Measurements from ENCODE around the gene MTMR11. TPM values are rescaled to one million over a fixed set of nuclear protein-coding genes. Genes with fewer than 3 reads are reported as not detected.
A peak's percentile ranks its signal among the peaks of the same experiment; 100 is the strongest.

The MTMR11 gene, protein sequence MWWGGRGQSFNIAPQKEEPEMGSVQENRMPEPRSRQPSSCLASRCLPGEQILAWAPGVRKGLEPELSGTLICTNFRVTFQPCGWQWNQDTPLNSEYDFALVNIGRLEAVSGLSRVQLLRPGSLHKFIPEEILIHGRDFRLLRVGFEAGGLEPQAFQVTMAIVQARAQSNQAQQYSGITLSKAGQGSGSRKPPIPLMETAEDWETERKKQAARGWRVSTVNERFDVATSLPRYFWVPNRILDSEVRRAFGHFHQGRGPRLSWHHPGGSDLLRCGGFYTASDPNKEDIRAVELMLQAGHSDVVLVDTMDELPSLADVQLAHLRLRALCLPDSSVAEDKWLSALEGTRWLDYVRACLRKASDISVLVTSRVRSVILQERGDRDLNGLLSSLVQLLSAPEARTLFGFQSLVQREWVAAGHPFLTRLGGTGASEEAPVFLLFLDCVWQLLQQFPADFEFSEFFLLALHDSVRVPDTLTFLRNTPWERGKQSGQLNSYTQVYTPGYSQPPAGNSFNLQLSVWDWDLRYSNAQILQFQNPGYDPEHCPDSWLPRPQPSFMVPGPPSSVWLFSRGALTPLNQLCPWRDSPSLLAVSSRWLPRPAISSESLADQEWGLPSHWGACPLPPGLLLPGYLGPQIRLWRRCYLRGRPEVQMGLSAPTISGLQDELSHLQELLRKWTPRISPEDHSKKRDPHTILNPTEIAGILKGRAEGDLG
- 1 to 10 TPM; 1.7 to 2.2 TPM for total RNA-seq

DNA sequence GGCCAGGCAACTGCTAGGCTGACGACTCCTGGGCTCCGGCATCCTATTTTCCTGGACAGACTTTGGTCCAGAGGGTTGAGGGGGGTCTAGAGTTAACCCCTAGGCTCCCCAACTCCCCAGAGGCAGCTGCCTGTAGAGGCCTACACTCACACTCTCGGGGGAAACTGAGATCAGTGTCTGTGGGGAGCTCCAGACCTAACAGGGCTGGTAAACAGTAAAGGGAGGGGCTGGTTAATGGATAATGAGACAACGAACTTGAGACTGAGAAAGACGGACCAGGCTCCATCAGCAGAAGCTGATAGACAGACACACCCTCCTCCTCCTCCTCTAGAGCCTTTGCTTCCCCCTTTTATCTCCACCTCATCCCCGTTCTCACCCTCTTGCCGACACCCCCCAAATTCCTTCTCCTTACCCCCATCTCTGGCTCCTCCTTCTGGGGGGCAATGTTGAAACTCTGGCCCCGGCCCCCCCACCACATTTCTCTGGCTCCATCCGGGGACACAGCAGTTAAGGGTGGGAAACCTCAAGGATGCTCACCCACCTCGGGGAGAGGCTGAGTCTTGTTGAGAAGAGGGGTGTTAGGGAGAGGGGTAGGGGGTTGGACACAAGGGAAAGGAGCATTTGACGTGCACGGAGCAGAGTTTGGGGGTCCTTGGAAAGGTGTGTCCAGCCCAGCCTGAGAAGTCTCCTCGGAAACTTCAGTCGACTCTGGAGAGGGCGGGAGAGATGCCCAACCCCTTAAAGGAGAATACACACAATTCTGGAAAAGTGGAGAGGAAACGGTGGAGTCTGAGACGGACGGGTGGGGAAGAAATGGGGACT is at the start of gene MTMR11:
Gene MTMR11, minus strand, starts transcription at position 710 of the 822 bp plus-strand sequence. Its CDS starts 232 bp downstream, at position 478.
- Mint-ChIP-seq H3K36me3 (no peaks in the 10 kb centered on the region), H3K4me3 (no peak within 1 kb of the TSS), H3K27me3 (no peaks in the 10 kb centered on the region), H3K9me3 (no peaks in the 10 kb centered on the region), H3K4me1 (ENCODE audit: low read depth) (peaks cover 37% of the 10 kb centered on the region), H3K27ac (peak within 1 kb of the TSS; percentile 25)
- POLR2A ChIA-PET: interaction anchor here (1.1 to 1.3 kb wide), 2 partner anchors 8 to 52 kb away, joined by 3 read pairs; no protein-coding TSS in a partner anchor
- CTCF ChIA-PET: no interaction called here
- DNase-seq: no peak
- intact Hi-C loops (cut with micrococcal nuclease): loop anchor here (5.0 kb wide), 1 partner anchor 76 kb away; the partner anchor contains the start of gene OTUD7B

DNA sequence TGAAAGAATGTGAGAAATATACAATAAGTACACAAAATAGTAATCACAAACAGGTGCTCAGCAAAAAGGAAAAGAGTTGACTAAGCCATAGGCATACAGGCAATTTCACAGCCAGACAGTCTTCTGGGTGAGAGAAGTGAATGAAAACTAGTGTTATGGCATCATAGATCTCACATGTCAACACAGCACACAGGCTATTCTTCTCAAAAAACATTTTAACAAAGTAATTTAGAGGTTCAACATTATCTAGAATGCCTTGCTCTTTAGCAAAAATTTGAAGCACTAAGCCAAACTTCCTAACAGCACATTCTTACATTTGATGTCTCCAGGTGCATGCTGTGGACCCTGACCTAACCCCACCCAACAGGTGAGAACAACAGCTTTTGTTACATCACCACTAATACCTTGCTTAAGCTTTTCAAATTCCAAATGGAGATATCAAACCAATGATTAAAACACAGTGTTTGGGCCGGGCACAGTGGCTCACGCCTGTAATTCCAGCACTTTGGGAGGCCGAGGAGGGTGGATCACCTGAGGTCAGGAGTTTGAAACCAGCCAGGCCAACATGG is 43.4 kb upstream of the MTMR11 start:
- no peaks in the 10 kb centered on the region for H3K27me3 Mint-ChIP-seq
- intact Hi-C loops (cut with micrococcal nuclease): loop anchor here (2.0 kb wide), 1 partner anchor 17 kb away; no protein-coding TSS in a partner anchor
- H3K4me1 Mint-ChIP-seq (ENCODE audit: low read depth): peaks cover 19% of the 10 kb centered on the region
- ChIA-PET POLR2A (no interaction called here), CTCF (no interaction called here)
- H3K9me3 Mint-ChIP-seq: no peaks in the 10 kb centered on the region
- H3K4me3 Mint-ChIP-seq: no peak overlapping the region
- DNase-seq: no peak
- H3K36me3 Mint-ChIP-seq: peaks cover 14% of the 10 kb centered on the region
- H3K27ac Mint-ChIP-seq: no peak overlapping the region

DNA sequence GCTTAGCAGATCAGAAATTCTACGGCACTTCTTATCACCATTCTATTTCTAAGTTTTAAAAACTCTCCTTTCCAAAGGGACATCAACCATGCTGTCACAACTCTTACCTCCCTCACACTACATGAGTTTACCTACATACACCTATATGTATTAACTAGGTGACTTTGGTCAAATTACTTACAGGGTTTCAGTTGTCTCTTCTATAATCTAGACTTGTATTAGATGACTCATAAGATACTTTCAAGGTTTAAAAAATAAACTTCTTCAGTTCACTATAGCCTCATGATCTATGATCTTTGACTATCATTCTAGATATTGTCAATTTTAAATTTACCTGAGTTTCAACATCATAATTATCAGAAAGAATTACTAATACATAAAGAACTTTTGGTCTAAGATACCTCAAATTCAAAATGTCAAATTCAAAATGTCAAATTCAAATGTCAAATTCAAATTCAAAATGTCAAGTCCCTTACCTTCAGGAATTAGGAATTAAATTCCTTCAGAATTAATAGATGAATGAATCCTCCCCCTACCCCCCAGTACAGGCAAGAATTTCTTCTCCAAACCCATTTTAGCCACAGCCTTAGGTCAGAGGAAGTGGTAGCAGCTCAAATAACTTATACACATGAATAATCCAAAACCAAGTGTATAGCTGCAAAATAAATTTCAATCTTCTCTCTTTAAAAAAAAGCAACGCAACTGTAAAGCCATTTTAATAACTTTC is 42.7 kb upstream of the MTMR11 start:
- intact Hi-C loops (cut with micrococcal nuclease): no loop called here
- peaks cover 18% of the 10 kb centered on the region for H3K36me3 Mint-ChIP-seq
- POLR2A ChIA-PET: no interaction called here
- H3K9me3 Mint-ChIP-seq: no peaks in the 10 kb centered on the region
- no peak for DNase-seq
- no peaks in the 10 kb centered on the region for H3K27me3 Mint-ChIP-seq
- H3K27ac Mint-ChIP-seq: no peak overlapping the region
- CTCF ChIA-PET: no interaction called here
- peaks cover 19% of the 10 kb centered on the region for H3K4me1 Mint-ChIP-seq (ENCODE audit: low read depth)
- no peak overlapping the region for H3K4me3 Mint-ChIP-seq

- ChIA-PET POLR2A (no interaction called here), CTCF (no interaction called here)
- Mint-ChIP-seq H3K9me3 (no peaks in the 10 kb centered on the region), H3K27ac (no peak overlapping the region), H3K4me1 (ENCODE audit: low read depth) (peaks cover 19% of the 10 kb centered on the region), H3K27me3 (no peaks in the 10 kb centered on the region), H3K36me3 (peaks cover 21% of the 10 kb centered on the region), H3K4me3 (no peak overlapping the region)
- no peak for DNase-seq
- intact Hi-C loops (cut with micrococcal nuclease): no loop called here
These were observed 41.9 kb upstream of the MTMR11 start for GRCh38 chr1:149978547-149979023.

DNA sequence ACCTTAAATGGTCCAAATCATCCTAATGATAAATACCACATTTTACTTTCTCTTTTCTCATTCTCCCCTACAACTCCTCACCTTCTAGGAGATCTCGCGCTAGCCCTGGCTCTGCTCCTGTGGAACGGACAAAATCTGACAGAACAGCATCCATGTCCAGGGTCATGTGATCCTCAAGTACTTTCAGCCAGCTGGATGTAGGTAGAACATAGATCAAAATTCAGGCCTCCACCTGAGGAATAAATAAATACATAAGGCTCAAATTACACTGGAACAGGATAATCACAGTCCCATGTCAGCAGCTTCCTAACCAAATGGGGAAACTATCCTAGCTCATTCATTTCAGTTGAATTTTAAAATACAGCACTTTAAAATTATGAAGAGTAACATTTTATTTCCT is 40.7 kb upstream of the MTMR11 start:
- intact Hi-C loops (cut with micrococcal nuclease): no loop called here
- Mint-ChIP-seq H3K27ac (no peak overlapping the region), H3K36me3 (peaks cover 25% of the 10 kb centered on the region), H3K9me3 (no peaks in the 10 kb centered on the region), H3K4me3 (no peak overlapping the region), H3K27me3 (no peaks in the 10 kb centered on the region), H3K4me1 (ENCODE audit: low read depth) (peaks cover 19% of the 10 kb centered on the region)
- no peak for DNase-seq
- CTCF ChIA-PET: interaction anchor here (0.8 kb wide), 1 partner anchor 73 kb away, joined by 3 read pairs; no protein-coding TSS in a partner anchor
- POLR2A ChIA-PET: interaction anchor here (0.6 kb wide), 1 partner anchor 249 kb away, joined by 4 read pairs; no protein-coding TSS in a partner anchor

DNA sequence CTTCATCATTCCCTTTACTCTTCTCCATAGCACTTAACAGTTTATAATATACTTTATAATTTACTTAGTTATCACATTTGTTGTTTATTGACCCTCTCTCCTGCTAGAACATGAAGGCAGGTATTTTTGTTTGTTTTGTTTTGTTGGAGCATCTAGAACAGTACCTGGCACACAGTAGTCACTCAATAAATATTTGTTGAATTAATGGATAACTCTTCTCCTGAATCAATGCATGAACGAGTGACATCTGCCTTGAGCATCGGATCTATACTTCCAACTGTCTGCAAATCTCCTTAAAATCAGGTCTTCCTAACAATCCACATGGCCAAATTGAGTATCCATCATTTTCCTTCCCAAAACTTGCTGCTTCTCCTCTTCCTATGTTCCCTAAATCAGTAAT is 35.9 kb upstream of the MTMR11 start:
- H3K4me1 Mint-ChIP-seq (ENCODE audit: low read depth): no peaks in the 10 kb centered on the region
- H3K36me3 Mint-ChIP-seq: peaks cover 35% of the 10 kb centered on the region
- H3K27ac Mint-ChIP-seq: no peak overlapping the region
- no peaks in the 10 kb centered on the region for H3K9me3 Mint-ChIP-seq
- no peak for DNase-seq
- no peaks in the 10 kb centered on the region for H3K27me3 Mint-ChIP-seq
- intact Hi-C loops (cut with micrococcal nuclease): no loop called here
- CTCF ChIA-PET: no interaction called here
- no peak overlapping the region for H3K4me3 Mint-ChIP-seq
- POLR2A ChIA-PET: no interaction called here

DNA sequence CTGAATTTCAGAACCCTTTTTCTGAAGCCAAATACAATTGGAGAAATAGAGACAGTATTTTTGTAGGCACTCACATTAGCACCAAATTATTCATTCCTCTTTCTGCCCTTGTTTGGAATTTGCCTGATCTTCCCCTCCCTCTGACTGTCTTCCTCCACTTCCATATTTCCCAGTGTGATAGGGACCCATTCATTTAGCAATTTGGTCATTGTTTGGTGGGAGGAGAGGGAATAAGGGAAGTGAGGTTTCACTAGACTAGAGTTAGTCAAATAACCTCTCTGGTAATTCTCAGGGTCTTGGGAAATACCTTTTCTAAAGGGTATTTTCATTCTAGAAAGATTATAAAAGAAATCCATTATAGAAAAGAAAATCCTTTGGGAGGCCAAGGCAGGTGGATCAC is 31.0 kb upstream of the MTMR11 start:
- POLR2A ChIA-PET: no interaction called here
- H3K27me3 Mint-ChIP-seq: no peaks in the 10 kb centered on the region
- H3K4me1 Mint-ChIP-seq (ENCODE audit: low read depth): peaks cover 10% of the 10 kb centered on the region
- H3K4me3 Mint-ChIP-seq: no peak overlapping the region
- no peak for DNase-seq
- no peak overlapping the region for H3K27ac Mint-ChIP-seq
- intact Hi-C loops (cut with micrococcal nuclease): no loop called here
- H3K9me3 Mint-ChIP-seq: no peaks in the 10 kb centered on the region
- CTCF ChIA-PET: interaction anchor here (1.5 kb wide), 1 partner anchor 83 kb away, joined by 4 read pairs; no protein-coding TSS in a partner anchor
- H3K36me3 Mint-ChIP-seq: peaks cover 28% of the 10 kb centered on the region

DNA sequence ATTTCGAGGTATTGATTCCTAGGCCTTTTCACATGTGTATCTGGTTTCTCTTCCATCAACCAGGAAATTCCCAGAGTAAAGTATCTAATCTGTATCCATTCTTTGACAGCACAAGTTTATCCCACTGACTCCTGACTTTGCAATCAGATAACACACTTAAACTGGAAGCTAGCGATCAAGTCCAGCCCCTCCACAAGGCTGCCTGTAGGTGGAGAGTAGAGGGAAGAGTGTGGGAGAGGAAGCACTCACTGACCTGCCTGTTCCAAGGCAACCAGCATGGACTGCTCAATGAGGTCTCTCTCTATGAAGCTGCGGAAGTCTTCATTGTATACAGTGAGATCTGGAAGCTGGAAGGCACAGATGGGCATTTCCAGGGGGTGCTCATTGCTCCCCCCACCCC is 30.4 kb upstream of the MTMR11 start:
- peaks cover 27% of the 10 kb centered on the region for H3K36me3 Mint-ChIP-seq
- POLR2A ChIA-PET: no interaction called here
- H3K27me3 Mint-ChIP-seq: no peaks in the 10 kb centered on the region
- no peak overlapping the region for H3K27ac Mint-ChIP-seq
- H3K9me3 Mint-ChIP-seq: no peaks in the 10 kb centered on the region
- no peak for DNase-seq
- intact Hi-C loops (cut with micrococcal nuclease): no loop called here
- no peak overlapping the region for H3K4me3 Mint-ChIP-seq
- CTCF ChIA-PET: interaction anchor here (1.5 kb wide), 1 partner anchor 83 kb away, joined by 4 read pairs; no protein-coding TSS in a partner anchor
- H3K4me1 Mint-ChIP-seq (ENCODE audit: low read depth): peaks cover 16% of the 10 kb centered on the region

DNA sequence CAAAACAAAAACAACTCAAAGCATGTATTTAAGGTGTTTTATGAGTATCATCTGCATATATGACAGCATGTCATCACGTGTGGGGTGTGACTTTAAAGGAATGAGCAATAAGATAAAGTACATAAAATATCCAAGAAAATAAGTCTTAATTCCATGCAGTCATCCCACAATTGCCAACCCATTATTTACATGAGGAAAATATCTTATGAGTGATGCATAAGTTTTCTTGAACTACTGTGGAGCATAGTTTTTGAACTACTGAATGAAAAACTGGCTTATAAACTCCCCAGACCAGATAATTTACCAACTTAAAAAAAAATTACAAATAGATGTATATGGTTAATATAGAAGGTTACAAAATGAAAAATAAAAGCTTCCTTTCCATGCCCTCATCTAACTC is 29.7 kb upstream of the MTMR11 start:
- Mint-ChIP-seq H3K4me3 (no peak overlapping the region), H3K4me1 (ENCODE audit: low read depth) (peaks cover 22% of the 10 kb centered on the region), H3K27ac (no peak overlapping the region), H3K27me3 (no peaks in the 10 kb centered on the region), H3K9me3 (no peaks in the 10 kb centered on the region), H3K36me3 (peaks cover 30% of the 10 kb centered on the region)
- CTCF ChIA-PET: interaction anchor here (0.6 to 1.5 kb wide), 2 partner anchors 21 to 84 kb away, joined by 3 to 4 read pairs; no protein-coding TSS in a partner anchor
- DNase-seq: no peak
- POLR2A ChIA-PET: no interaction called here
- intact Hi-C loops (cut with micrococcal nuclease): no loop called here

DNA sequence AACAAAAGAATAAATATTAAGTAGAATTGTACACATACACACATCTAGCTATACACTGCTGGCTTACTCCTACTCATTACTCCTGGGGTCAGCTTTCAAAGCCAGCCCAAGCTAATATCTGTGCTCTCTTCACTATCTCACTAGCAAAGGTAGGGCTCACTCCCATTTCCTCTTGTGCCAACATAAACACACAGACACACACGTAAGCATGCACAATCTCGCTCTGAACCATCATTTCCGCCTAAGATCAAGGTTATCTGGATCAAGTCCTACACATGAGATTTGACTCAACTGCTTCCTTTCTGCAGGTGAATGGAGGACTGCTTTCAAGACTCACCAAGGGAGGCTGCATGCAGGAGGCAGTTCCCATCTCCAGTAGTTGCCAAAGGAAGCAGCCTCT is 28.8 kb upstream of the MTMR11 start:
- Mint-ChIP-seq H3K4me3 (no peak overlapping the region), H3K27ac (peak overlapping the region; percentile 6)

GRCh38 chr1:149963358-149963757 is 26.7 kb upstream of the MTMR11 start:
- no peak for DNase-seq
- Mint-ChIP-seq H3K36me3 (peaks cover 39% of the 10 kb centered on the region), H3K27ac (no peak overlapping the region), H3K9me3 (no peaks in the 10 kb centered on the region), H3K4me1 (ENCODE audit: low read depth) (peaks cover 22% of the 10 kb centered on the region), H3K4me3 (no peak overlapping the region), H3K27me3 (no peaks in the 10 kb centered on the region)
- ChIA-PET POLR2A (no interaction called here), CTCF (interaction anchor here (1.0 to 1.8 kb wide), 3 partner anchors 34 to 238 kb away, joined by 3 to 12 read pairs (median 4); no protein-coding TSS in a partner anchor)
- intact Hi-C loops (cut with micrococcal nuclease): loop anchor here (2.0 kb wide), 1 partner anchor 223 kb away; no protein-coding TSS in a partner anchor

More for the DNA sequence above, 28.8 kb upstream of the MTMR11 start:
- Mint-ChIP-seq H3K4me1 (ENCODE audit: low read depth) (peaks cover 22% of the 10 kb centered on the region), H3K36me3 (peaks cover 29% of the 10 kb centered on the region), H3K27me3 (no peaks in the 10 kb centered on the region), H3K9me3 (no peaks in the 10 kb centered on the region)
- intact Hi-C loops (cut with micrococcal nuclease): no loop called here
- peak; percentile 15 for DNase-seq
- POLR2A ChIA-PET: no interaction called here
- CTCF ChIA-PET: interaction anchor here (0.9 kb wide), 1 partner anchor 225 kb away, joined by 3 read pairs; no protein-coding TSS in a partner anchor

All from activated CD4-positive, alpha-beta memory T cell treated with anti-CD3 and anti-CD28 coated beads for 36 hours (primary cell).